H9 (cell line): ENCODE measurements around the gene FICD. TPM values are rescaled to one million over a fixed set of nuclear protein-coding genes. Genes with fewer than 3 reads are reported as not detected.

ENCODE experiments used
- DNase-seq: peaks from one replicate; pipeline ENCODE4 v3.0.0-alpha.2; 2017
- H2AFZ ChIP-seq: one replicate; pipeline ENCODE4 v1.6.1; 2013; ENCODE audit warnings: mild to moderate bottlenecking, low read length, control low read depth, moderate library complexity
- H2AK5ac ChIP-seq: 2 replicates; pipeline ENCODE4 v1.6.1; 2013; ENCODE audit warnings: low read length, control low read depth, mixed read lengths; ENCODE audit not compliant: insufficient read length
- H2BK120ac ChIP-seq: one replicate; pipeline ENCODE4 v1.6.1; 2013; ENCODE audit warnings: low read depth, mild to moderate bottlenecking, low read length, control low read depth, inconsistent platforms; ENCODE audit not compliant: poor library complexity, severe bottlenecking
- H2BK12ac ChIP-seq: 2 replicates; pipeline ENCODE4 v1.6.1; 2013; ENCODE audit warnings: low read length, control low read depth, mixed read lengths, low read depth; ENCODE audit not compliant: insufficient read length
- H2BK15ac ChIP-seq: 2 replicates; pipeline ENCODE4 v1.6.1; 2013; ENCODE audit warnings: low read depth, low read length, control low read depth
- H2BK20ac ChIP-seq: one replicate; pipeline ENCODE4 v1.6.1; 2013; ENCODE audit warnings: low read depth, mild to moderate bottlenecking, low read length, control low read depth, inconsistent platforms; ENCODE audit not compliant: poor library complexity, severe bottlenecking
- H2BK5ac ChIP-seq: 2 replicates; pipeline ENCODE4 v1.6.1; 2013; ENCODE audit warnings: low read length, control low read depth, mixed read lengths; ENCODE audit not compliant: insufficient read length
- H3K14ac ChIP-seq: 2 replicates; pipeline ENCODE4 v1.6.1; 2013; ENCODE audit warnings: low read length, control low read depth; ENCODE audit not compliant: insufficient read depth
- H3K18ac ChIP-seq: 2 replicates; pipeline ENCODE4 v1.6.1; 2013; ENCODE audit warnings: low read depth, mild to moderate bottlenecking, mixed read lengths, low read length, control low read depth; ENCODE audit not compliant: insufficient read length
- H3K23ac ChIP-seq: 2 replicates; pipeline ENCODE4 v1.6.1; 2013; ENCODE audit warnings: low read length, control low read depth, mixed read lengths, low read depth; ENCODE audit not compliant: insufficient read length
- H3K23me2 ChIP-seq: 2 replicates; pipeline ENCODE4 v1.6.1; 2013; ENCODE audit warnings: low read depth, mild to moderate bottlenecking, mixed read lengths, low read length, control low read depth; ENCODE audit not compliant: insufficient read length, poor library complexity, severe bottlenecking
- H3K27ac ChIP-seq: 2 replicates; pipeline ENCODE4 v1.5.1; 2013; ENCODE audit warnings: low read length, control low read depth, mixed read lengths, low read depth; ENCODE audit not compliant: insufficient read length
- H3K27me3 ChIP-seq: 2 replicates; pipeline ENCODE4 v1.6.1; 2013; ENCODE audit warnings: low read length, control low read depth, inconsistent platforms; ENCODE audit not compliant: insufficient read depth
- H3K4ac ChIP-seq: 2 replicates; pipeline ENCODE4 v1.6.1; 2013; ENCODE audit warnings: low read depth, mild to moderate bottlenecking, control low read depth, inconsistent platforms, low read length, moderate library complexity
- H3K4me1 ChIP-seq: 2 replicates; pipeline ENCODE4 v1.6.1; 2013; ENCODE audit warnings: low read length, control low read depth, inconsistent platforms; ENCODE audit not compliant: insufficient read depth
- H3K4me2 ChIP-seq: 2 replicates; pipeline ENCODE4 v1.6.1; 2013; ENCODE audit warnings: low read length, control low read depth, mixed read lengths; ENCODE audit not compliant: insufficient read length, insufficient read depth
- H3K56ac ChIP-seq: 2 replicates; pipeline ENCODE4 v1.6.1; 2013; ENCODE audit warnings: low read depth, mild to moderate bottlenecking, mixed read lengths, low read length, control low read depth; ENCODE audit not compliant: insufficient read length
- H3K79me1 ChIP-seq: 2 replicates; pipeline ENCODE4 v1.6.1; 2013; ENCODE audit warnings: low read depth, mild to moderate bottlenecking, moderate library complexity, low read length, control low read depth, inconsistent platforms; ENCODE audit not compliant: insufficient read depth, poor library complexity, severe bottlenecking
- H3K79me2 ChIP-seq: 2 replicates; pipeline ENCODE4 v1.6.1; 2013; ENCODE audit warnings: low read length, control low read depth, inconsistent platforms; ENCODE audit not compliant: insufficient read depth
- H3K9ac ChIP-seq: 2 replicates; pipeline ENCODE4 v1.6.1; 2013; ENCODE audit warnings: low read length, control low read depth, mixed read lengths; ENCODE audit not compliant: insufficient read length; ENCODE audit errors: extremely low read depth
- H3K9me3 ChIP-seq: one replicate; pipeline ENCODE4 v1.6.1; 2013; ENCODE audit warnings: low read depth, low read length, inconsistent platforms; ENCODE audit not compliant: control insufficient read depth
- H3T11ph ChIP-seq: one replicate; pipeline ENCODE4 v1.6.1; 2013; ENCODE audit warnings: mild to moderate bottlenecking, low read length, control low read depth, inconsistent platforms
- H4K20me1 ChIP-seq: one replicate; pipeline ENCODE4 v1.6.1; 2013; ENCODE audit not compliant: control insufficient read depth, insufficient read length, insufficient read depth
- H4K5ac ChIP-seq: 2 replicates; pipeline ENCODE4 v1.6.1; 2013; ENCODE audit warnings: low read depth, mild to moderate bottlenecking, mixed read lengths, low read length, control low read depth; ENCODE audit not compliant: insufficient read length
- H4K8ac ChIP-seq: replicated peaks from 2 replicates; pipeline ENCODE4 v1.6.1; 2013; ENCODE audit warnings: low read length, control low read depth, mixed read lengths, low read depth; ENCODE audit not compliant: insufficient read length
- H4K91ac ChIP-seq: 2 replicates; pipeline ENCODE4 v1.6.1; 2013; ENCODE audit warnings: low read depth, mild to moderate bottlenecking, moderate library complexity, mixed read lengths, low read length, control low read depth; ENCODE audit not compliant: insufficient read length
- H3K27ac Mint-ChIP-seq, 3 experiments: 2 replicates in 2 of 3; 3 replicates in 1 of 3; pipeline ENCODE4 v1.8.0; 2020 to 2021; ENCODE audit warnings: mixed read lengths in 3 of 3, mild to moderate bottlenecking in 1 of 3, moderate library complexity in 1 of 3
- H3K27me3 Mint-ChIP-seq: 2 replicates; pipeline ENCODE4 v1.8.0; 2021; ENCODE audit warnings: low read depth, mild to moderate bottlenecking, moderate library complexity, mixed read lengths
- H3K36me3 Mint-ChIP-seq, 3 experiments: 2 replicates in 2 of 3; 3 replicates in 1 of 3; pipeline ENCODE4 v1.8.0; 2020 to 2021; ENCODE audit warnings: low read depth in 3 of 3, mixed read lengths in 3 of 3; ENCODE audit not compliant: insufficient read depth in 1 of 3
- H3K4me1 Mint-ChIP-seq, 2 experiments: 2 replicates each; pipeline ENCODE4 v1.8.0; 2020; ENCODE audit warnings: mixed read lengths in 2 of 2
- H3K4me3 Mint-ChIP-seq, 2 experiments: 2 replicates in 1 of 2; 3 replicates in 1 of 2; pipeline ENCODE4 v1.8.0; 2020 to 2021; ENCODE audit warnings: mild to moderate bottlenecking in 2 of 2, mixed read lengths in 2 of 2, moderate library complexity in 1 of 2
- H3K9me3 Mint-ChIP-seq, 2 experiments: 2 replicates in 1 of 2; 3 replicates in 1 of 2; pipeline ENCODE4 v1.8.0; 2020; ENCODE audit warnings: mild to moderate bottlenecking in 2 of 2, mixed read lengths in 2 of 2, moderate library complexity in 1 of 2
- CTCF ChIP-seq: fragments of 200-600 bp; sonication (generic); conservative IDR thresholded peaks from 3 replicates; pipeline ENCODE4 v1.8.0; 2021; ENCODE audit warnings: antibody characterized with exemption, mild to moderate bottlenecking
- WGBS: extraction: QIAGEN DNeasy Blood & Tissue Kit; methylation state at CpG from one replicate; pipeline ENCODE4 v1.1.7; 2013; ENCODE audit warnings: missing lambda C conversion rate, low lambda C conversion rate, mixed read lengths; ENCODE audit not compliant: insufficient read length; ENCODE audit errors: extremely low coverage; 5-methylcytosine and 5-hydroxymethylcytosine counted together
- total RNA-seq: library from RNA; stranded (reverse); gene quantifications from 2 replicates; pipeline ENCODE4 v1.2.1, GENCODE V29; 2021

Gene FICD
- total RNA-seq, 1 experiment from 2014 or later, result 5.1 TPM

- Histone ChIP-seq H3K9me3 (no peaks in the 10 kb centered on the region), H4K8ac (no peak overlapping the region), H3K23me2 (peaks cover 18% of the 10 kb centered on the region), H3T11ph (no peak overlapping the region), H3K18ac (no peak overlapping the region), H3K27me3 (no peaks in the 10 kb centered on the region), H3K79me2 (peaks cover 21% of the 10 kb centered on the region), H2BK120ac (no peak overlapping the region), H3K4me1 (peaks cover 2% of the 10 kb centered on the region; the same call in 1 of the 2 replicates), H2BK20ac (no peak overlapping the region), H4K20me1 (no peaks in the 10 kb centered on the region), H2AFZ (no peak overlapping the region), H3K79me1 (no peaks in the 10 kb centered on the region), H2BK5ac (no peak overlapping the region), H3K23ac (no peak overlapping the region), H3K27ac (no peak overlapping the region), H2BK12ac (no peak overlapping the region), H3K4me2 (peak overlapping the region; percentile 96), H3K9ac (no peak overlapping the region), H4K5ac (no peak overlapping the region), H2AK5ac (no peak overlapping the region), H2BK15ac (no peak overlapping the region), H3K56ac (no peak overlapping the region), H3K14ac (no peak overlapping the region), H4K91ac (no peak overlapping the region), H3K4ac (no peak overlapping the region)
- H3K27ac Mint-ChIP-seq, result no peak overlapping the region
- peak overlapping the region in 1 of 2 experiments; percentile 100; a peak in 3 of 5 replicates for H3K4me3 Mint-ChIP-seq
- no peak for DNase-seq
- peak; percentile 12; the same call in 1 of the 3 replicates for TF ChIP-seq CTCF
- H3K27me3 Mint-ChIP-seq, result no peaks in the 10 kb centered on the region
- no CpG with 5 or more reads among the region's 1 CpG for WGBS
- peaks cover 22% of the 10 kb centered on the region in 2 experiments for H3K4me1 Mint-ChIP-seq
- peaks cover 16 to 62% (median 61%) of the 10 kb centered on the region in 3 experiments; a peak in 6 of 7 replicates for H3K36me3 Mint-ChIP-seq
- H3K9me3 Mint-ChIP-seq, result peaks cover 0 to 3% of the 10 kb centered on the region in 2 experiments; a peak in 2 of 5 replicates
Observed at GRCh38 chr12:108563804-108564151, 48.7 kb downstream of the FICD start.
